Subcutaneous adipose tissue (tissue), 4 donors: ENCODE measurements around the gene FAM9B. TPM values are rescaled to one million over a fixed set of nuclear protein-coding genes. Genes with fewer than 3 reads are reported as not detected.

ENCODE experiments used
- total RNA-seq, 4 donors: library from RNA; depleted of rRNA; stranded (reverse); fragments of >200 nt; gene quantifications; one replicate each; pipeline ENCODE4 v1.1.0, GENCODE V29; 2016
- TF ChIP-seq, protein P1 (sequence below): fragments of 450-650 bp; IDR thresholded peaks from one replicate; pipeline ENCODE4 v1.5.1; 2016; ENCODE audit warnings: low read depth, mild to moderate bottlenecking, control low read depth, antibody characterized with exemption, moderate library complexity

Gene FAM9B
- total RNA-seq, 4 donors from 2014 or later = not detected

- TF ChIP-seq, protein P1, sequence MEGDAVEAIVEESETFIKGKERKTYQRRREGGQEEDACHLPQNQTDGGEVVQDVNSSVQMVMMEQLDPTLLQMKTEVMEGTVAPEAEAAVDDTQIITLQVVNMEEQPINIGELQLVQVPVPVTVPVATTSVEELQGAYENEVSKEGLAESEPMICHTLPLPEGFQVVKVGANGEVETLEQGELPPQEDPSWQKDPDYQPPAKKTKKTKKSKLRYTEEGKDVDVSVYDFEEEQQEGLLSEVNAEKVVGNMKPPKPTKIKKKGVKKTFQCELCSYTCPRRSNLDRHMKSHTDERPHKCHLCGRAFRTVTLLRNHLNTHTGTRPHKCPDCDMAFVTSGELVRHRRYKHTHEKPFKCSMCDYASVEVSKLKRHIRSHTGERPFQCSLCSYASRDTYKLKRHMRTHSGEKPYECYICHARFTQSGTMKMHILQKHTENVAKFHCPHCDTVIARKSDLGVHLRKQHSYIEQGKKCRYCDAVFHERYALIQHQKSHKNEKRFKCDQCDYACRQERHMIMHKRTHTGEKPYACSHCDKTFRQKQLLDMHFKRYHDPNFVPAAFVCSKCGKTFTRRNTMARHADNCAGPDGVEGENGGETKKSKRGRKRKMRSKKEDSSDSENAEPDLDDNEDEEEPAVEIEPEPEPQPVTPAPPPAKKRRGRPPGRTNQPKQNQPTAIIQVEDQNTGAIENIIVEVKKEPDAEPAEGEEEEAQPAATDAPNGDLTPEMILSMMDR = no peak
Measured at GRCh38 chrX:9062641-9063040, 28.7 kb upstream of the FAM9B start.

- TF ChIP-seq, protein P1 = no peak
Measured at GRCh38 chrX:9055354-9055753, 21.4 kb upstream of the FAM9B start.

GRCh38 chrX:9052081-9052480, 18.2 kb upstream of the FAM9B start:
- TF ChIP-seq, protein P1 = no peak

DNA sequence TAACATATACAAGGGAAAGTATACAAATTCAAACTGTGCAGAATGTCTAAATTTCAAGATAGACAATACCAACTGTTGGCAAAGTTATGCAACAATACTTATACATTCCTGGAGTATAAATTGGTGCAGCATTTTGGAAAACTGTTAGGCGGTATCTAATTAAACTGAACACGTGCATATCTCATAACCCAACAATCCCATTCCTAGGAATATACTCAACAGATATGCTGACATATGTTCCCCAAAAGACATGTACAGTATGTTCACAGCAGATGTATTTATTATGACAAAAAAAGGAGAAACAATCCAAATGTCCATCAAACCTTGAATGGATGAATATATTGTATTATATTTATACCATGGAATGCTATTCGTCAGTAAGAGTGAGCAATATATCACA, 16.4 kb upstream of the FAM9B start:
- TF ChIP-seq, protein P1 = no peak

DNA sequence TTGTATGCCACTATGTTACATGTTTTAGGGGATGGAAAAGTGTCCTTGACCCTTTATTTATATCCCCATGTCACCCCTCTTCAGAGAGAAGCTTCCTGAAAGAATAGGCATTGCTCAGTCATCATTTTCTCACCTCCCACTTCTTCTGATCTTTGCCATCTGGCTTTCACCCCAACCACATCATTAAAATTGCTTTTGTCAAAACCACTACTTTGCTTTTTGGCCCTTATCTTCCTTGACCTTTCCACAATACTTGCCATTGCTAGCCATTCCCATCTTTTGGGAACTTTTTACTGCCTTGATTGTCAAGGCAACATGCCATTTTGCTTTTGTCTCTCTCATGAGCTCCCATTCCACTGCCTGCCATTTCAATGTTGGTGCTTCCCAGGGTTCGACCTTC, 14.9 kb upstream of the FAM9B start:
- TF ChIP-seq, protein P1 = no peak

DNA sequence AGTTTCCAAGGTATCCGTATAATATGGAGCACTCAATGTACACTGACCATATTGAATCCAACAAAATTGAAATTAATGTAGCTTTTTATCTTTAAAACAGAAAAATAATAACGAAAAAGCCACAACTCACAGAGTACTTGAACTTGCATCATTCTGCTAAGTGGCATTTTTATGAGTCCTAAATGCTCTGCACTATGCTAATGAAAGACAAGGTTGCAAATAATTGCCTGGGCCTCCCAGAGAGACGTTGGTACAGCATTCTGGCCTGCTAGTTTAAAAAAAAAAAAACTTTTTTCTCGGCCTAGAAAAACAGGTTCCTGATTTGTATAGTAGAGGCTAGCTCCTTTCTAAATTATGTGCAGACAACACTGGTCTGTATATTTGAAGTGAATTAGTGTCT, 4.3 kb upstream of the FAM9B start:
- TF ChIP-seq, protein P1 = no peak

- TF ChIP-seq, protein P1 = no peak
Measured at GRCh38 chrX:9037296-9037695, 3.4 kb upstream of the FAM9B start.
